Neural cell (in vitro differentiated cells): Measurements from ENCODE around the gene RASL10A. TPM values are rescaled to one million over a fixed set of nuclear protein-coding genes. Genes with fewer than 3 reads are reported as not detected.

Experiments used
- H2AFZ ChIP-seq: fragments of 200-600, 300-800 bp; sonication (generic), shearing (Covaris generic); 2 replicates; pipeline ENCODE4 v1.6.0; 2014; ENCODE audit warnings: low read depth, mild to moderate bottlenecking, antibody characterized with exemption, low read length, moderate library complexity
- H3F3A ChIP-seq: fragments of 200-600 bp; shearing (Covaris generic); 2 replicates; pipeline ENCODE4 v1.6.1; 2016; ENCODE audit warnings: mild to moderate bottlenecking, moderate library complexity, mixed read lengths, antibody characterized with exemption, low read length; ENCODE audit not compliant: insufficient read depth, poor library complexity, severe bottlenecking
- H3K27ac ChIP-seq: fragments of 200-600, 300-800 bp; sonication (generic), shearing (Covaris generic); 2 replicates; pipeline ENCODE4 v1.5.1; 2014; ENCODE audit warnings: mild to moderate bottlenecking, low read length, moderate library complexity
- H3K27me3 ChIP-seq: fragments of 300-800, 200-600 bp; sonication (generic), shearing (Covaris generic); 2 replicates; pipeline ENCODE4 v1.6.0; 2014; ENCODE audit warnings: mild to moderate bottlenecking, low read depth, low read length, moderate library complexity; ENCODE audit not compliant: insufficient read depth
- H3K36me3 ChIP-seq: fragments of 300-800, 200-600 bp; sonication (generic), shearing (Covaris generic); 2 replicates; pipeline ENCODE4 v1.5.1; 2014; ENCODE audit warnings: mild to moderate bottlenecking, antibody characterized with exemption, low read length, moderate library complexity; ENCODE audit not compliant: insufficient read depth
- H3K4me2 ChIP-seq: fragments of 300-800, 200-600 bp; sonication (generic), shearing (Covaris generic); 2 replicates; pipeline ENCODE4 v1.6.0; 2014; ENCODE audit warnings: mild to moderate bottlenecking, low read length
- H3K4me3 ChIP-seq: fragments of 300-800, 200-600 bp; sonication (generic), shearing (Covaris generic); 2 replicates; pipeline ENCODE4 v1.5.1; 2014; ENCODE audit warnings: mild to moderate bottlenecking, low read length, moderate library complexity
- H3K79me2 ChIP-seq: fragments of 200-600 bp; shearing (Covaris generic); replicated peaks from 2 replicates; pipeline ENCODE4 v1.6.0; 2014; ENCODE audit warnings: mild to moderate bottlenecking, low read length, moderate library complexity; ENCODE audit not compliant: insufficient read depth
- H3K9ac ChIP-seq: fragments of 300-800, 200-600 bp; sonication (generic), shearing (Covaris generic); 2 replicates; pipeline ENCODE4 v1.6.1; 2016; ENCODE audit warnings: mild to moderate bottlenecking, low read length, mixed read lengths
- H3K9me2 ChIP-seq: fragments of 200-600 bp; shearing (Covaris generic); 2 replicates; pipeline ENCODE4 v1.6.1; 2016; ENCODE audit warnings: mild to moderate bottlenecking, low read length, mixed read lengths; ENCODE audit not compliant: insufficient read depth
- H3K9me3 ChIP-seq: fragments of 200-600, 300-800 bp; sonication (generic), shearing (Covaris generic); 2 replicates; pipeline ENCODE4 v1.6.1; 2016; ENCODE audit warnings: mild to moderate bottlenecking, mixed run types, low read length, moderate library complexity, mixed read lengths
- H4K20me1 ChIP-seq: fragments of 200-600 bp; shearing (Covaris generic); 2 replicates; pipeline ENCODE4 v1.6.1; 2016; ENCODE audit warnings: mild to moderate bottlenecking, mixed run types; ENCODE audit not compliant: insufficient read depth
- CTCF ChIP-seq: fragments of 450-650 bp; IDR thresholded peaks from 2 replicates; pipeline ENCODE4 v1.5.1; 2014; ENCODE audit warnings: antibody characterized with exemption, mild to moderate bottlenecking, moderate library complexity; ENCODE audit not compliant: poor library complexity, severe bottlenecking
- EP300 ChIP-seq: fragments of 450-650 bp; conservative IDR thresholded peaks from 2 replicates; pipeline ENCODE4 v1.6.1; 2014; ENCODE audit warnings: antibody characterized with exemption, mild to moderate bottlenecking, moderate library complexity; ENCODE audit not compliant: poor library complexity, severe bottlenecking
- EZH2 ChIP-seq: fragments of 200-600, 300-800 bp; shearing (Covaris generic), sonication (generic); IDR thresholded peaks from 2 replicates; pipeline ENCODE4 v1.6.1; 2014; ENCODE audit warnings: antibody characterized with exemption, low read length, borderline replicate concordance, mild to moderate bottlenecking; ENCODE audit not compliant: insufficient read depth, poor library complexity, severe bottlenecking
- MXI1 ChIP-seq: fragments of 450-650 bp; conservative IDR thresholded peaks from 2 replicates; pipeline ENCODE4 v1.6.1; 2014; ENCODE audit warnings: antibody characterized with exemption, mild to moderate bottlenecking; ENCODE audit not compliant: poor library complexity, severe bottlenecking
- POLR2AphosphoS5 ChIP-seq: IDR thresholded peaks from 2 replicates; pipeline ENCODE4 v1.6.1; 2012
- RAD21 ChIP-seq: fragments of 450-650 bp; conservative IDR thresholded peaks from 2 replicates; pipeline ENCODE4 v1.6.1; 2014; ENCODE audit warnings: antibody characterized with exemption, mild to moderate bottlenecking, moderate library complexity
- SMC3 ChIP-seq: fragments of 450-650 bp; conservative IDR thresholded peaks from 2 replicates; pipeline ENCODE4 v1.6.1; 2014; ENCODE audit warnings: antibody characterized with exemption, mild to moderate bottlenecking, moderate library complexity; ENCODE audit not compliant: poor library complexity
- TAF1 ChIP-seq: IDR thresholded peaks from 2 replicates; pipeline ENCODE4 v1.6.1; 2012; ENCODE audit warnings: low read depth
- polyA plus RNA-seq: library from polyadenylated mRNA; depleted of rRNA; stranded (reverse); fragments of >200 nt; gene quantifications from 2 replicates; pipeline ENCODE4 v1.2.3, GENCODE V29; 2014
- TF ChIP-seq, protein P1 (sequence below): IDR thresholded peaks from 2 replicates; pipeline ENCODE4 v1.6.1; 2012; ENCODE audit warnings: borderline replicate concordance

Gene RASL10A
- polyA plus RNA-seq, 1 donor from 2014 or later, result 3.0 TPM

- H3K4me2 ChIP-seq, result no peak overlapping the region
- no peaks in the 10 kb centered on the region for H3K9me3 ChIP-seq
- TF ChIP-seq EZH2, result no peak
- no peak for TF ChIP-seq SMC3
- TF ChIP-seq MXI1, result no peak
- TF ChIP-seq RAD21, result no peak
- TF ChIP-seq POLR2AphosphoS5, result no peak
- no peak for TF ChIP-seq CTCF
- TF ChIP-seq TAF1, result no peak
- TF ChIP-seq, protein P1, sequence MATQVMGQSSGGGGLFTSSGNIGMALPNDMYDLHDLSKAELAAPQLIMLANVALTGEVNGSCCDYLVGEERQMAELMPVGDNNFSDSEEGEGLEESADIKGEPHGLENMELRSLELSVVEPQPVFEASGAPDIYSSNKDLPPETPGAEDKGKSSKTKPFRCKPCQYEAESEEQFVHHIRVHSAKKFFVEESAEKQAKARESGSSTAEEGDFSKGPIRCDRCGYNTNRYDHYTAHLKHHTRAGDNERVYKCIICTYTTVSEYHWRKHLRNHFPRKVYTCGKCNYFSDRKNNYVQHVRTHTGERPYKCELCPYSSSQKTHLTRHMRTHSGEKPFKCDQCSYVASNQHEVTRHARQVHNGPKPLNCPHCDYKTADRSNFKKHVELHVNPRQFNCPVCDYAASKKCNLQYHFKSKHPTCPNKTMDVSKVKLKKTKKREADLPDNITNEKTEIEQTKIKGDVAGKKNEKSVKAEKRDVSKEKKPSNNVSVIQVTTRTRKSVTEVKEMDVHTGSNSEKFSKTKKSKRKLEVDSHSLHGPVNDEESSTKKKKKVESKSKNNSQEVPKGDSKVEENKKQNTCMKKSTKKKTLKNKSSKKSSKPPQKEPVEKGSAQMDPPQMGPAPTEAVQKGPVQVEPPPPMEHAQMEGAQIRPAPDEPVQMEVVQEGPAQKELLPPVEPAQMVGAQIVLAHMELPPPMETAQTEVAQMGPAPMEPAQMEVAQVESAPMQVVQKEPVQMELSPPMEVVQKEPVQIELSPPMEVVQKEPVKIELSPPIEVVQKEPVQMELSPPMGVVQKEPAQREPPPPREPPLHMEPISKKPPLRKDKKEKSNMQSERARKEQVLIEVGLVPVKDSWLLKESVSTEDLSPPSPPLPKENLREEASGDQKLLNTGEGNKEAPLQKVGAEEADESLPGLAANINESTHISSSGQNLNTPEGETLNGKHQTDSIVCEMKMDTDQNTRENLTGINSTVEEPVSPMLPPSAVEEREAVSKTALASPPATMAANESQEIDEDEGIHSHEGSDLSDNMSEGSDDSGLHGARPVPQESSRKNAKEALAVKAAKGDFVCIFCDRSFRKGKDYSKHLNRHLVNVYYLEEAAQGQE, result no peak
- TF ChIP-seq EP300, result no peak
- no peak overlapping the region for H3K27ac ChIP-seq
- no peaks in the 10 kb centered on the region for H3K79me2 ChIP-seq
- H3K27me3 ChIP-seq, result no peaks in the 10 kb centered on the region
- H3K4me3 ChIP-seq, result no peak overlapping the region
- H2AFZ ChIP-seq, result no peak overlapping the region
- H3K9me2 ChIP-seq, result no peaks in the 10 kb centered on the region
- no peaks in the 10 kb centered on the region for H4K20me1 ChIP-seq
- no peaks in the 10 kb centered on the region for H3K36me3 ChIP-seq
- H3K9ac ChIP-seq, result no peak overlapping the region
- no peaks in the 10 kb centered on the region for H3F3A ChIP-seq
Measured at GRCh38 chr22:29330291-29330690, 14.8 kb upstream of the RASL10A start.

DNA sequence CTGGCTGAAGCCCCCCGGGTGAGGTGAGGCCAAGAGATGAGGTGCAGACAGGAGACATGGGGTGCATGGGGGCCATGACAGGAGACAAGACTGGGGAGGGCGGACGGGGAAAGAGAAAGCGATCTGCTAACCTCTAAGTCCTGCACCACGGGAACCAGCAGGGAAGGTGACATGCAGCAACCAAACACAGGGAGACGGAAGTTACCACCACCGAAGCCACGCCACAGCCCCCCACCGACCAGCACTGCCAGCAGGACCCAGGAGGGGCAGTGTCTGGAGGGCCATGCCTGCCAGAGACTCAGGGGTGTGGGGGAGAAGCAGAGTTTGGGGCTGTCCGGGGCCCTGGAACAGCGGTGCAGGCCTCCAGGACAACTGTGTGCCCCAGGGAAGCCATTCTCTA, 14.1 kb upstream of the RASL10A start:
- no peaks in the 10 kb centered on the region for H3K36me3 ChIP-seq

More for the DNA sequence above, 14.1 kb upstream of the RASL10A start:
- Histone ChIP-seq H3F3A (no peaks in the 10 kb centered on the region), H3K4me2 (no peak overlapping the region), H3K9me2 (no peaks in the 10 kb centered on the region), H3K79me2 (no peaks in the 10 kb centered on the region), H3K9ac (no peak overlapping the region), H2AFZ (no peak overlapping the region), H3K27me3 (no peaks in the 10 kb centered on the region), H3K9me3 (no peaks in the 10 kb centered on the region), H3K4me3 (no peak overlapping the region), H4K20me1 (no peaks in the 10 kb centered on the region), H3K27ac (no peak overlapping the region)
- no peak for TF ChIP-seq MXI1
- TF ChIP-seq CTCF, result no peak
- TF ChIP-seq EP300, result no peak
- no peak for TF ChIP-seq EZH2
- no peak for TF ChIP-seq RAD21
- TF ChIP-seq POLR2AphosphoS5, result no peak
- TF ChIP-seq, protein P1, result no peak
- TF ChIP-seq SMC3, result no peak
- TF ChIP-seq TAF1, result no peak
